NCI-H2227 treated with DMSO at 0.1 percent for 48 hours (cell line): ENCODE results near the gene RASL10A.
"Not testable (repeated sequence)": the region's sequence is repeated elsewhere in the genome, so short reads cannot be mapped to it uniquely, and the experiment has no call there.

ENCODE experiments used
- DNase-seq: peaks from one replicate; lab custom pipeline; 2025; lab: John Stamatoyannopoulos, UW

RASL10A gene, protein sequence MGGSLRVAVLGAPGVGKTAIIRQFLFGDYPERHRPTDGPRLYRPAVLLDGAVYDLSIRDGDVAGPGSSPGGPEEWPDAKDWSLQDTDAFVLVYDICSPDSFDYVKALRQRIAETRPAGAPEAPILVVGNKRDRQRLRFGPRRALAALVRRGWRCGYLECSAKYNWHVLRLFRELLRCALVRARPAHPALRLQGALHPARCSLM

DNA sequence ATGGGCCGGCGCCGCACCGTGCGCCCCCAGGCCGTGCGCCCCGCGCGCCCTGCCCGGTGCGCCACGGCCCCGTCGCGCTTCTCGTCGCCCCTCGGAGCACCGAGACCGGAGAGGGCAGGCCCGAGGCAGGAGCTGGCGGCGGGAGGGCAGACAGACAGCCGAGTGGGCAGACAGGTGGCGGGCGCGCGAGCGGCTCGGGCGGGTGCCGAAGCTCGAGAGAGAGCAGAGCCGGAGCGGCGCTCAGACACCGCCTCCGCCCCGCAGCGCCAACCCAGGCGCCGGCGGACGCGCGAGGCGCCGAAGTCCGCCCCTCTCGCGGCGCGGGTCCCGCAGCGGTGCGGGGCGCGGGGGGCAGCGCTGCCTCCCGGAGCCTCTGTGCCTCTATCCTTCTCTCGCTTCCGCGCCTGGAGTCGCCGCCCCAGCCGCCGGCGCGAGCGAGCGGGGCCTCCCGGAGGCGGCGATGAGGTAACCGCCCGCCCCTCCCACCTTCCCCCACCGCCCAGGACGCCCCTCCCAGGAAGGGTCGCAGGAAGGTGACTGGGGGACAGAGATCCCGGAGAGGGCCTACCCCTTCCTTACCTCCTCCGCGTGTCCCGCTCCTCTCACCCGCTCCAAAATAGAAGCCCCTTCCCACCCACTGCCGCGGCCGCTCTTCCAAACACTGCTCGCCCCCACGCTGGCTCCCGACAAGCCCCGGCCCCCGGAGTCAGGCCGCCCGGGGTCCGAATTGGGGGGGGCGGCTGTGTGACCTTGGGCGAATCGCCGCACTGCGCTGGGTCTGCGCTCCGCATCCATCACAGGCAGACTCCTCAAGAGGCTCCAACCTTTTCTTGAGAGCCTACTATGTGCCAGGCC, at the start of gene RASL10A:
RASL10A (minus strand) TSS at position 412 of the 855 bp plus-strand sequence. CDS start 451 bp downstream, outside the sequence.
- no peak for DNase-seq

DNA sequence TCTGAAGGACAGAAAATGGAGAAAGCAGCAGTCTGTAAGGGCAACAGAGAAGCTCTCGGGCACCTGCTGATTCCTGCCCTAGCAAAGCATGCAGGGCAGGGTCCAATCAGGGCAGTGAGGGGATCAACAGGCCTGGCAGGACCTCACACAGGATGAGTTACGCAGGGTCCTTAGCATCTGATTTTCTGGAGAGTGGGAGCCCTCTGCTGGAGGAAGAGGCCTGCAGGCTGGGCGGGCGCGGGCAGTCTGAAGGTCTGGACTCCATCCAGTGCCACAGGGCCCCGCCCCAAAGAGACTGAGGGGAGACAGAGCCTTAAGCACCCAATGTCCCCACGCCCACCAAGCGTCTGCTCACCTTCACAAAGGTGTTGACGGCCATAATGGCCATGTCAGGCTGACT, 44.0 kb upstream of the RASL10A start:
- no peak for DNase-seq

GRCh38 chr22:29357193-29357890, 41.8 kb upstream of the RASL10A start:
- not testable (repeated sequence) for DNase-seq

GRCh38 chr22:29353860-29354259, 38.4 kb upstream of the RASL10A start:
- no peak for DNase-seq

DNA sequence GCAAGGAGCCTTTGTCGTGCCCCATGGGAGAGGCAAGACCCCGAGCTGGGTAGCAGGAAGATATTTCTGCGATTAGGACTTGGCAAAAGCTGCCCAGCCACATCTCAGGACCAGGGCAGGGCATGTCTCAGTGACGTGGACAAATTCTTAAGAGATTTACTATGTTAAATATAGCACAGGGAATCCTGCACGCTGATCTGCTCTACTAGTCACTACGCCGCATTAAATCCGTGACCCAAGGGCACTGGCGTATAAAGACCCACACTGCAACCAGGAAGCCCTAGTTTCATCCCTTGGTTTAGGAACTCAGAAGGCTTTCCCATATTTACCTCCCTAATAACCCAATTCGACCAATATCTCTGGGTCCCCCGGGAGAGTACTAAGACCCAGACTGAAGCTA, 37.8 kb upstream of the RASL10A start:
- no peak for DNase-seq

DNA sequence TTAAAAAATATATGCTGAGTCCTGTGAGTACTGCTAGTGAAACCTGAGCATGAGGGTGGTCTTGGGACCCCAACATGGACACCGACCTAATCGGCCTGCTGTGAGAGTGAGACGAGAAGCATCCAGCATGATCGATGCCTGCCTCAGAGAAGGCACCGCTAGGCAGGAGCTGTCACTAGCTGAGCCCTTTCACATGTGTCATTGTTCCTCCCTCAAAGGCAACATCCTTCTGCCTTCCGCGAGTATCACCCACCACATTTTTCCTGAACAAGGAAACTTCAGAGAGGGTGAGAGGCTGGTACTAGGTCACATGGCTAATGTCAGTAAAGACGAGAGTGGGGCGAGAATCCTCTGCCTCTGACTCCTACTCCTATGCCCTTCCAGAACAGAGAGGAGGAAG, 37.3 kb upstream of the RASL10A start:
- no peak for DNase-seq

GRCh38 chr22:29351891-29352290, 36.4 kb upstream of the RASL10A start:
- no peak for DNase-seq

DNA sequence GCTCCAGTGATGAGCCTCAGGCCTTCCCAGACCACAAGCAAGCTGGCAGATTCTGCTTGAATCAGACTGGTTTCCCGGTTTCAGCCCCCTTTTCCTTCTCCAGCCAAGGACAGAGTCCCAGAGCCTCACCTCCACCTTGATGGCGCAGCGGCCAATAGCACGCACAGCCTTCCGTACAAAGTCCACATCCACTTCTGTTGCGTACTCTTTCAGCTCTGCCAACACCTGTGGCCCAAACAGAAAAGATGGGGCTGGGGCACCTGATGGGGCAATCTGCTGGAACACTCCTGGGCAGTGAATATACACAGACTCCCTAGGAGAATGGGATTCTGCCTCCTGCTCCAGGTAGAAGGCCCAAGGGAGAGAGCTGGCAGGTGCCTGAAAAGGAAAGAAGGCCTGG, 35.5 kb upstream of the RASL10A start:
- DNase-seq = no peak

DNA sequence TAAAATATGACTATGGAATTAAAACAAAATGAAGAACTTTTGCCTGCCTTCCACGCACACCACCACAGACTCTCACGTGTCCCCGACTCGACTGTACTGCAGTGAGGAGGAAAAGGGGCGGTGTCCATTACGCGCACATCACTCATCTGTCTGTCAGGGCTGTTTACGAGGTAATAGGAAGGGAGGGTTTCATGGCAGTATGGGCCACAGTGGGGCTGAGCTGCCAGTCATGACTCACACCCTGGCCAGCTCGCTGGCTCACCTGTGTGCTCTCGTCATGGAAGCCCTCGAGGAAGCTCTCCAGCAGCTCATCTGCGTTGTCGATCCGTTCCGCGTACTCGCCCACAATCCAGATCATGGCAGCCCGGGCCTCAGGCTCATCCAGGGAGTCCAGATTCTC, 33.5 kb upstream of the RASL10A start:
- no peak for DNase-seq

DNA sequence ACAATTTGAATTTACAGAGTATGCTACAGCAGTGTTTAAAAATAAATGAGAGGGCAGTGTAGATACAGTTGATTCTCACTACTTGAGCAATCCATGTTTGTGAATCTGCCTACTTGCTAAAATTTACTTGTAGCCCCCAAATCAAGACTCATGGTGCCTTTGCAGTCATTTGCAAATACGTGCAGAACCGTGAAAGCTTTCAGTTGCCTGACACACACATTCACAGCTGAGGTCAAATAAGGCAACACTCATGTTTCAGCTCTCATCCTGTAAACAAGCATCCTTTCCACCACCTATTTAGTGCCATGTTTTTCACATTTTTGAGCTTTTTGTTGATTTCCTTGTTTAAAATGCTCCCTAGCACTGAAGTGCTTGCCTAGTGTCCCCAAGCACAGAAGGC, 32.5 kb upstream of the RASL10A start:
- no peak for DNase-seq

DNA sequence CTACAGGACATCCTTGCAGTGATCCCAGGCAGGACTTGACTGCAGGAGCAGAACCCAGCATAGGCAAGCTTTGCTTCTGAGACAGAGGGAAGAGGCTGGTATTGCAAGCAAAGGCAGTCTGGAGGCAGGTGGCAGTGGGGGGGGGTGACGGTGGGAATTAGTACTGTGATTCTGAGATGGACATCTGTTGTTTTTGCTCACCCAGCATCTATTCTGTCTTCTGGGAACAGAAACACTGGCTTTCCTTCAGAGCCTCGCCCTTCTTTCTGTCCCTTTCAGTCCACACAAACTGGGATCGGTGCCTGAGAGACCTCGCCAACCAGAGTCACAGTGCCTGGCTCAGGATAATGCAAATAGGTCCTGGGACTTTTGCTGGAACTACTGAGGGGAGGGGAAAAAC, 31.2 kb upstream of the RASL10A start:
- no peak for DNase-seq

DNA sequence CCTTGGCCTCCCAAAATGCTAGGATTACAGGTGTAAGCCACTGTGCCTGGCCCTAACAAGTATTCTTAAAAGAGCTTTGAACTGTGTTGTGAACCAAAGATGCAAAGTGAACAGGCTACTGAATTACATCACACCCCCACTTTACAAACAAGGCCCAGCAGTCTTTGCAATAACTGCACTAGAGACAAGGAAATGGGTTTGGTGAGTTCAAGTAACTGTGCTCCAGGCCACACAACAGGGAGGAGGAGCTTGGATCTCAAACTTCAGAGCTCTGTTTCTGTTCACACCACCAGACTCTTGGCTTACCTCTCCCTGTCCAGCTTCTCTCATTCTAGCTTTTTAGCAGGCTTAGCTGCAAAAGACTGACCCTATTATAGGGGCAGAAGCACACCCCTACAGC, 30.4 kb upstream of the RASL10A start:
- no peak for DNase-seq

DNA sequence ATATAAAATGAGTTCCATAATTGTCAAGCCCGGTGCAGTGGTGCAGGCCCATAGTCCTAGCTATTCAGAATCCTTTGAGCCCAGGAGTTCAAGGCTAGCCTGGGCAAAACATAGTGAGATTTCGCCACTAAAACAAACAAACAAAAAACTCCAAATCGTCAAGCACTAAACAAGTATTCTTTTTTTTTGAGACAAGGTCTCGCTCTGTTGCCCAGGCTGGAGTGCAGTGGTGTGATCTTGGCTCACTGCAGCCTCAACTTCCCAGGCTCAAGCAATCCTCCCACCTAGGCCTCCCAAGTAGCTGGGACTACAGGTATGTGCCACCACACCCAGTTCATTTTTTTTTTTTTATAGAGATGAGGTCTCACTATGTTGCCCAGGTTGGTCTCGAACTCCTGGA, 29.4 kb upstream of the RASL10A start:
- not testable (repeated sequence) for DNase-seq

DNA sequence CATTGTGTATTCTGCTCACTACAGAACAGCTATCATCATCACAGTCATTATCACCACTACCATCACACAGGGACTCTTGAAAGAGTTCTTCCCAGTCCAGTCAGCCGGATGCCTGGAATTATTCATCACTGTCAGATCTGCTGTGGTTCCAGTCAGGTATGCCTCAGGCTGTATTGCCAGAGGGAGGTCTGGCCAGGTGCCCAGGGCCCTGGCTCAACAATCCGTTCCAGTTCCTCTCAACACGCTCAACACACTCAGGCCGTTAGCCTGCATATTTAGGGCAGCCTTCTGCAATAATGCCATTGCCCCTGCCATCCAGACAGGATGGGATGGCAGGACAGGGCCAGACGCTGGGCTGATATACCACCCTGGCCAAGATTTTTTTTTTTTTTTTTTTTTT, 28.6 kb upstream of the RASL10A start:
- DNase-seq = peak; percentile 56

- DNase-seq = peak; percentile 18
Measured at GRCh38 chr22:29343313-29343805, 27.9 kb upstream of the RASL10A start.

GRCh38 chr22:29342577-29343312, 27.2 kb upstream of the RASL10A start:
- no peak for DNase-seq

- no peak for DNase-seq
Measured at GRCh38 chr22:29342177-29342576, 26.7 kb upstream of the RASL10A start.

DNA sequence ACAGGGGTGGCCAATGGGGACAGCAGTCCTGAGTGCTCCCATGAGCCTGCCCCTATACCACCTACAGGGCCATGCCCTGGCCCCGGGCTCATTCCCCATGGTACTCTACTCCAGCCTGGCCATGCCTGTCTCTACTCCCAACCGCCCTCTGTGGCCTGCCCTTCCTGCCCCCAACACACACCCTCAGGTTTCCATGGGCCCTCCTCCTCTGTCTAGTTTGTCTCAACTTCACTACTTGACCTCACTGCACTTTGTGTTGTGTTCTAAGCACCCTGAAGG, 26.3 kb upstream of the RASL10A start:
- no peak for DNase-seq

DNA sequence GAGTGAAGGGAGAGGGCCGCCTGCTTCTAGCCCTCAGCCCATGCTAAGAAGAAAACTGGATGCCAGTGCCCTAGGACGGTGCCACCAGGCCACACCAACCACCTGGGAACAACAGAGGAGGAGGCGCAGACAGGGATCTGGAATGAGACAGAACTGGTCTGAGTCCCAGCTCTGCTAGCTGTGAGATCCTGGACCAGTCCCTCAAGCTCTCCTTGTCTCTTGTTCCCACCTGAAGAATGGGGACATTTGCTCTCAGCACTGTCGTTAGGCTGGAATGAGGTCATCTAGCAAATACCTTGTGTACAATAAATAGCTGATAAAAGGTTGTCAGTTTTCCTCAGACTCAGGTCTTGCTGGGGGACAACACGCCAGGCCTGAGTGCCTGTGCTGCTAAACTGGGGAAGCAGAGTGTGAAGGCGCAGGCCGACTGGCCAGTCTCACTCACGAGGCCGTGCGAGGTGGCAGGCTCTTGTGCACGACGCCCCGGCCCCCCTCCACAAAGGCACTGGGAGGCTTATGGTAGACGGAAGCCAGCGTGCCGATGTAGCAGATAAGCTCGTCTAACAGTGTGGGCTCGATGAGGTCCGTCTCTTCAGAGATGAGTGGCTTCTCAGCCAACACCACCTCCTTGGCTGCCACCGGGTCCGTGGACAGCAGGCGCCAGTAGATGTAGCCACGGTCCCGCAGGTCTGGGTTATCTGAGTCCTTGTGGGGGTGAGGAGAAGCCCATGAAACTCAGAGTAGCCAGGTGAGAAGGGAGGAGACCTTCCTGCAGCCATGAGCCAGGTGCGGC, 25.8 kb upstream of the RASL10A start:
- DNase-seq = no peak

- DNase-seq = no peak
Measured at GRCh38 chr22:29340566-29340965, 25.1 kb upstream of the RASL10A start.
